Tibial nerve (tissue), 3 donors: Measurements from ENCODE around the gene EPN3.

Experiments used
- CTCF ChIP-seq, 5 experiments: fragments of 200-600 bp in 3 of 5; fragments of 450-650 bp in 2 of 5; sonication (generic) in 3 of 5; IDR thresholded peaks; one replicate each; pipeline ENCODE4 v1.5.1; 2016 to 2019; ENCODE audit warnings: antibody characterized with exemption in 5 of 5, mild to moderate bottlenecking in 3 of 5, moderate library complexity in 2 of 5
- POLR2A ChIP-seq, 2 donors: fragments of 450-650 bp; IDR thresholded peaks; one replicate each; pipeline ENCODE4 v1.6.1; 2017; ENCODE audit warnings: antibody characterized with exemption in 2 of 2, mild to moderate bottlenecking in 2 of 2, moderate library complexity in 2 of 2

DNA sequence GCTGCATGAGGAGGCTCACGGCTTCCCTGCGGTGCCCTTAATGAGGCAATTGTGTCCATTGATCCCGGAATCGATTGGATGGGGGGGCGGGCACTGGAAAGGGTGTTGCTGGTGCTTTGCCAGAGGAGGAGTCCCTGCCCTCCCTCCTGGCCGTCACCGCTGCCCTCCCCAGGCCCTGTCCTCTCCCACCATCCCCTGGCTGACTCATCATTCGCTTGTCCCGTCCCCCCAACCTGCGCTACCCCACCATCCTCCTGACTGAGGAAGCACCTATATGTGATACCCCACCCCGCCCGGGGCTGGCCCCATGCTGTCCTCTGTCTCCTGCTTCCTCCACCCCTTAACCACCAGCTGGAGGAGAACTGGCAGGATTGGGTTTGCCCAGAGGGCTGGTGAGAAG, 48.8 kb downstream of the EPN3 start:
- TF ChIP-seq POLR2A (IDR thresholded peaks at IDR 0.05) (no peak), CTCF (IDR thresholded peaks at IDR 0.05) (no peak)
